GM23248 (cell line): ENCODE measurements around the gene ZNF441.

Experiments used
- EZH2 ChIP-seq: fragments of 200-600 bp; sonication (generic); IDR thresholded peaks from 2 replicates; pipeline ENCODE4 v1.6.1; 2018; ENCODE audit warnings: antibody characterized with exemption, mild to moderate bottlenecking; ENCODE audit not compliant: insufficient read depth, poor library complexity, severe bottlenecking
- EZH2phosphoT487 ChIP-seq: fragments of 200-600 bp; sonication (generic); IDR thresholded peaks from 2 replicates; pipeline ENCODE4 v1.6.1; 2018; ENCODE audit warnings: antibody characterized with exemption, moderate library complexity, mild to moderate bottlenecking, low read depth; ENCODE audit not compliant: insufficient read depth

- TF ChIP-seq EZH2phosphoT487 (no peak), EZH2 (no peak)
Observed at GRCh38 chr19:11737964-11738745, 28.6 kb upstream of the ZNF441 start.
